Stimulated activated CD4-positive, alpha-beta T cell treated with anti-CD3 and anti-CD28 coated beads, Interleukin-1b, Interleukin-23, amount 100 ng/mL, for 24 hours (primary cell): ENCODE results near the gene HTT.

Source experiments
- DNase-seq, 4 experiments: peaks; one replicate each; pipeline ENCODE4 v3.0.0-alpha.2; 2020; ENCODE audit warnings: low read depth in 4 of 4, low spot score in 1 of 4

The HTT gene

GRCh38 chr4:3261411-3262207 is 187.1 kb downstream of the HTT start:
- DNase-seq = no peak

- DNase-seq = no peak
Measured at GRCh38 chr4:3262208-3263052, 187.9 kb downstream of the HTT start.

- DNase-seq = no peak
Measured at GRCh38 chr4:3263053-3263875, 188.8 kb downstream of the HTT start.

- DNase-seq = no peak
Measured at GRCh38 chr4:3263876-3264193, 189.4 kb downstream of the HTT start.

- DNase-seq = no peak
Measured at GRCh38 chr4:3266076-3266475, 191.6 kb downstream of the HTT start.

GRCh38 chr4:3267576-3268394 is 193.3 kb downstream of the HTT start:
- no peak for DNase-seq

GRCh38 chr4:3268395-3269104 is 194.1 kb downstream of the HTT start:
- no peak for DNase-seq

GRCh38 chr4:3269105-3269927 is 194.8 kb downstream of the HTT start:
- DNase-seq = no peak

GRCh38 chr4:3269991-3270611 is 195.6 kb downstream of the HTT start:
- DNase-seq = no peak

- no peak for DNase-seq
Measured at GRCh38 chr4:3271131-3271530, 196.7 kb downstream of the HTT start.

GRCh38 chr4:3276986-3277385 is 202.5 kb downstream of the HTT start:
- DNase-seq = no peak

GRCh38 chr4:3280466-3280865 is 206.0 kb downstream of the HTT start:
- no peak for DNase-seq

- no peak for DNase-seq
Measured at GRCh38 chr4:3283483-3283882, 209.0 kb downstream of the HTT start.

GRCh38 chr4:3283916-3284315 is 209.4 kb downstream of the HTT start:
- DNase-seq = no peak

- DNase-seq = no peak
Measured at GRCh38 chr4:3284734-3285557, 210.5 kb downstream of the HTT start.

- no peak for DNase-seq
Measured at GRCh38 chr4:3285558-3286334, 211.3 kb downstream of the HTT start.
